RWPE1 (cell line): ENCODE data around the gene PALLD.

Source experiments
- CTCF ChIA-PET: fragments of 350-600 bp; sonication (Branson Sonifier 250); formaldehyde crosslinking; extraction: SDS; loops from one replicate; lab custom pipeline; 2021; lab: Yijun Ruan, JAX
- POLR2A ChIA-PET: fragments of 400-600 bp; formaldehyde crosslinking; extraction: SDS; loops from one replicate; lab custom pipeline; 2020; ENCODE audit warnings: antibody characterized with exemption; ENCODE audit not compliant: low non-redundant PET; lab: Yijun Ruan, JAX
- DNase-seq: peaks from one replicate; pipeline ENCODE4 v3.0.0; 2012; ENCODE audit warnings: low spot score
- H3K27ac ChIP-seq: fragments of 450-650 bp; 2 replicates; pipeline ENCODE4 v1.5.1; 2017
- TF ChIP-seq, protein P1 (sequence below): fragments of 450-650 bp; conservative IDR thresholded peaks from 2 replicates; pipeline ENCODE4 v1.5.1; 2017; ENCODE audit warnings: low read depth, mild to moderate bottlenecking

PALLD gene

DNA sequence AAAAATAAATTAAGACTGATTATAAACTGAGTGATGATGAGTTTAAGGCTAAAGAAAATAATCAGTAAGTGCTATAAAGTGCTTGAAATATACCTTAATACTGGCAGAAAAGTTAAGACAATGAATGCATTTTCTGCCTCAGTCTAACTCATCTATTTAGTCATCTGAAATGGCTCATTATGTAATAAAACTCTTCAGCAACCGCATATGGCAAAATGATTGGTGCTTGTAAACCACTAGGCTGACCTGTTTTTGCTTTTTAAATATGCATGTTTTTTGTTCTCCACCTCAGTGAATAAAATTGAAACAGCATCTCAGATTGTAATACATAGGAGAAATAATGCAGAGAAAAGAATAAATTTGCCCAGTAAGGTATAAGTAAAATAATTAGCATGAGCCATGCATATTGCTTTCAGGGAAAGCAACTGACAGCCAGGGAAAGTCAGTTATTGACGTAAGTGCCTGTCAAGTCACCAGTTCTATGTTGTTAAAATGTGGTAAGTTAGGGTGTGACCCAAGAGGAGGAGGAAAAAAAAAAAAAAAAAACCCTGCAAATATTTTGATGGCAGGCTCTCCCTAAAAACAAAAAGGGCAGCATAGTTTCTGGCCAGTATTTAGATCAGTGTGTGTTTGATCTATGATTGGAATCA is 167.5 kb downstream of the PALLD start:
- TF ChIP-seq, protein P1, sequence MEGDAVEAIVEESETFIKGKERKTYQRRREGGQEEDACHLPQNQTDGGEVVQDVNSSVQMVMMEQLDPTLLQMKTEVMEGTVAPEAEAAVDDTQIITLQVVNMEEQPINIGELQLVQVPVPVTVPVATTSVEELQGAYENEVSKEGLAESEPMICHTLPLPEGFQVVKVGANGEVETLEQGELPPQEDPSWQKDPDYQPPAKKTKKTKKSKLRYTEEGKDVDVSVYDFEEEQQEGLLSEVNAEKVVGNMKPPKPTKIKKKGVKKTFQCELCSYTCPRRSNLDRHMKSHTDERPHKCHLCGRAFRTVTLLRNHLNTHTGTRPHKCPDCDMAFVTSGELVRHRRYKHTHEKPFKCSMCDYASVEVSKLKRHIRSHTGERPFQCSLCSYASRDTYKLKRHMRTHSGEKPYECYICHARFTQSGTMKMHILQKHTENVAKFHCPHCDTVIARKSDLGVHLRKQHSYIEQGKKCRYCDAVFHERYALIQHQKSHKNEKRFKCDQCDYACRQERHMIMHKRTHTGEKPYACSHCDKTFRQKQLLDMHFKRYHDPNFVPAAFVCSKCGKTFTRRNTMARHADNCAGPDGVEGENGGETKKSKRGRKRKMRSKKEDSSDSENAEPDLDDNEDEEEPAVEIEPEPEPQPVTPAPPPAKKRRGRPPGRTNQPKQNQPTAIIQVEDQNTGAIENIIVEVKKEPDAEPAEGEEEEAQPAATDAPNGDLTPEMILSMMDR, result no peak
- H3K27ac ChIP-seq, result no peak overlapping the region
- ChIA-PET POLR2A (no interaction called here), CTCF (no interaction called here)
- DNase-seq, result no peak

DNA sequence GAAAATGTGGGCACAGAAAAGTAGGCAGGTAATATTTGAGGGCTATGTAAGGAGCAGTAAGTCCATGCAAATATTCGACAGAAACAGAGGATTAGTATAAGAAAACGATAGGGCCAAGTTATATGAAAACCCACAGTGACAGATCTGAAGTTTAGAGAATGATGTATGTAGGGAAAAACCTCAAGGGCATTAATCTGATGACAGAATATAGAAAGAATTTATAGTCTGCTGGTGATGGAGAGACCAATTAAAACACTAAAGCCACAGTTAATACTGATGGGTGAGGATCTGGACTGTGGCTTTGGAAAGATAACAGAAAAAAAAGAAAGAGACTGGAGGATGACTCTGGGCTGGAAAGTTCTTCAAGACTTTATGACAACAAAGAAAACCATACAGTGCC is 169.7 kb downstream of the PALLD start:
- peak; percentile 19 for DNase-seq
- CTCF ChIA-PET, result interaction anchor here (0.8 kb wide), 1 partner anchor 249 kb away, joined by 4 read pairs; no protein-coding TSS in a partner anchor
- H3K27ac ChIP-seq, result no peak overlapping the region
- POLR2A ChIA-PET, result no interaction called here
- TF ChIP-seq, protein P1, result no peak

DNA sequence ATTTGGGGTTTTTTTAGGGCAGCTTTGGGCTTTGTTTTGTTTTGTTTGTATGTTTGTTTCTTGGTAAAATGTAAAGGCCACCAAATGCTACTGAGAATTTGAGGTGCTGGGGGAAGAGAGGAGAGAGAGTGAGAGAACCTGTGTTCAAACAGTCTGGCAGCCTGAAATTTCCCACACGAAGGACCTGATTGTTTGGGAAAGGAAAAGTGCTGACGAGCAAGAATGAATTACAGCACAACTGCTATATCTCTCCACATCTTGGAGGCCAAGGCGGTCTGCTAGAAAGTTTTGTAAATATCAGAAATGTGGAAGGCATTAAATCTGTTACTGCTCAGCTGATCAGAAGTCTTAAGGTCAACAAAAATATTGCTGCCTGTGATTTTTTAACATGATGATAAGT is 170.5 kb downstream of the PALLD start:
- TF ChIP-seq, protein P1, result no peak
- CTCF ChIA-PET, result no interaction called here
- POLR2A ChIA-PET, result no interaction called here
- no peak for DNase-seq
- H3K27ac ChIP-seq, result no peak overlapping the region

DNA sequence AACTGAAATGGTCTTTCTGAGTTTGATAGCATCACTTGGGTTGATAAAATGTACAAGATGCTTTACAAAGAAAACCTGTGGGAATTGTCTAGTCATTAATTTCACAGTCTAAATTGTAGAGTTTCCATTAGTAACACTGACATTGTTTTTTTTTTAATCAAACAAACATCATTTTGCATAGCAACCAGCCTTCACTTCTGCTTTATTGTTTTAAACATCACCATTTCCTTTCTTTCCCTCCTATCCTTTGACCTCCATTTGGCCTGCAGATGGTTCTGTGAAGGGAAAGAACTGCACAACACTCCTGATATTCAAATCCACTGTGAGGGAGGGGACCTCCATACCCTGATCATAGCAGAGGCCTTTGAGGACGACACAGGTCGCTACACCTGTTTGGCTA is 171.1 kb downstream of the PALLD start:
- H3K27ac ChIP-seq, result no peak overlapping the region
- ChIA-PET POLR2A (no interaction called here), CTCF (no interaction called here)
- TF ChIP-seq, protein P1, result no peak
- DNase-seq, result no peak

DNA sequence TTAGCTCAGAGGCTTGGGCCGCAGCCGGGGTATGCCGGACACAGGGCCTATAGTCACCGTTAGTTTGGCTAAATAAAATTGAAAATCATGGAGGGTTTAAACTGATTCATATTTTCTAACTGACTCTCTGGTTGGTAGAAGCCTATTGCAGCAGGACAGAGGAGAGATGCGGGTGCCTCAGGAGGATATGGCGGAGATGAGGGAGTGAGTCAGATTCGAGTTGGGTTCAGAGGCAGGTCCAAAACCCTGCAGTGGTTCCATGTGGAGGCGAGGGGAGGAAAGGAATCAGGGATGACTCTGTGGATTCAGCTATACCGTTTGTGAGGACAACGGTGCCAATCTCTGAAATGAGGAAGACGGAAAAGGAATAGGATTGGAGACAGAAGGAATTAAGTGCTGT is 176.6 kb downstream of the PALLD start:
- DNase-seq, result no peak
- no peak overlapping the region for H3K27ac ChIP-seq
- TF ChIP-seq, protein P1, result no peak
- ChIA-PET CTCF (interaction anchor here (1.1 kb wide), 1 partner anchor 88 kb away, joined by 3 read pairs; no protein-coding TSS in a partner anchor), POLR2A (no interaction called here)

DNA sequence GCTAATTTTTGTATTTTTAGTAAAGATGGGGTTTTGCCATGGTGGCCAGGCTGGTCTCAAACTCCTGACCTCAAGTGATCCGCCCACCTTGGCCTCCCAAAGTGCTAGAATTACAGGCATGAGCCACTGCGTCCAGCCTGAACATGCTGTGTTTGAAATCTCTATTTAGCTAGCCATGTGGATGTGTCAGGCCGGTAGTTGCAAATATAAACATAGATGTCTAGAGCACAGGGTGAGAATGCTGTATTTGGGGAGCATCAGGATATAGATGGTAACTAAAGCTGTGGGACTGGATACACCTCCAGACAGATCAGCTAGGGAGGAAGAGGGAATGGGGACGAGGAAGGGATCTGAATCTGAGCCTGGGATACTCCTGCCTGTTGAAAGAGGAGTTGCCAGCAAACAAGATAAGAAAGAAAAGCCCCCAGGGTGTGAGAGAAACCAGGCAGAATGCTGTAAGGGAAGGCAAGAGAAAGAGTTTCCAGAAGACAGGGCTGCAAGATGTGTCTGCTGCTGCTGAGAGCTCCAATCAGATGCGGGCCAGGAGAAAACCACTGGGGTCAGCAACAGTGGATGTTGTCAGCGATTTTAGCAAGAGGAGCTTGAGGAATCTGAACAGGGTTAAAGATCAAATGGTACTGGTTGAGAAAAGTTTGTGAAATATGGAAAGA is 177.4 kb downstream of the PALLD start:
- DNase-seq, result no peak
- no peak overlapping the region for H3K27ac ChIP-seq
- TF ChIP-seq, protein P1, result no peak
- POLR2A ChIA-PET, result no interaction called here
- CTCF ChIA-PET, result interaction anchor here (0.7 to 1.1 kb wide), 2 partner anchors 26 to 88 kb away, joined by 3 read pairs; no protein-coding TSS in a partner anchor
